Stimulated activated CD4-positive, alpha-beta T cell treated with anti-CD3 and anti-CD28 coated beads, Interleukin-2, amount 100 ng/mL, for 24 hours (primary cell): ENCODE results near the gene HRH1.
"Not testable (repeated sequence)": the region's sequence is repeated elsewhere in the genome, so short reads cannot be mapped to it uniquely, and the experiment has no call there.

ENCODE experiments used
- DNase-seq, 2 donors: peaks; one replicate each; pipeline ENCODE4 v3.0.0-alpha.2; 2020

HRH1 gene

GRCh38 chr3:11143476-11143875, 10.8 kb upstream of the HRH1 start:
- no peak for DNase-seq

GRCh38 chr3:11144996-11145395, 9.3 kb upstream of the HRH1 start:
- DNase-seq, result no peak

- DNase-seq, result no peak
These were observed 8.4 kb upstream of the HRH1 start for GRCh38 chr3:11145888-11146287.

- no peak for DNase-seq
These were observed 7.3 kb upstream of the HRH1 start for GRCh38 chr3:11146773-11147660.

- no peak for DNase-seq
These were observed 4.0 kb upstream of the HRH1 start for GRCh38 chr3:11150256-11150655.

- DNase-seq, result no peak
These were observed 2.0 kb upstream of the HRH1 start for GRCh38 chr3:11152301-11152700.

- DNase-seq, result no peak
These were observed 646 bp downstream of the HRH1 start for GRCh38 chr3:11154953-11155325.

- DNase-seq, result peak in 1 of 2 donors; percentile 48
These were observed 1.2 kb downstream of the HRH1 start for GRCh38 chr3:11155341-11156025.

- DNase-seq, result no peak
These were observed 1.7 kb downstream of the HRH1 start for GRCh38 chr3:11156026-11156410.

- no peak for DNase-seq
These were observed 3.1 kb downstream of the HRH1 start for GRCh38 chr3:11157421-11157820.

GRCh38 chr3:11159421-11159904, 5.2 kb downstream of the HRH1 start:
- no peak for DNase-seq

- DNase-seq, result no peak
These were observed 7.4 kb downstream of the HRH1 start for GRCh38 chr3:11161666-11162065.

- DNase-seq, result no peak
These were observed 8.4 kb downstream of the HRH1 start for GRCh38 chr3:11162401-11163345.

- DNase-seq, result no peak
These were observed 10.3 kb downstream of the HRH1 start for GRCh38 chr3:11164607-11165006.

- DNase-seq, result no peak
These were observed 11.2 kb downstream of the HRH1 start for GRCh38 chr3:11165476-11165875.

- DNase-seq, result not testable (repeated sequence)
These were observed 12.6 kb downstream of the HRH1 start for GRCh38 chr3:11166807-11167400.

GRCh38 chr3:11167590-11167989, 13.3 kb downstream of the HRH1 start:
- DNase-seq, result no peak

GRCh38 chr3:11168406-11168805, 14.1 kb downstream of the HRH1 start:
- no peak for DNase-seq

- DNase-seq, result no peak
These were observed 14.8 kb downstream of the HRH1 start for GRCh38 chr3:11168881-11169805.

GRCh38 chr3:11170052-11170770, 15.9 kb downstream of the HRH1 start:
- no peak for DNase-seq
